ENCODE results near the gene FKRP.
"Not testable (repeated sequence)": the region's sequence is repeated elsewhere in the genome, so short reads cannot be mapped to it uniquely, and the experiment has no call there.

The FKRP gene

GRCh38 chr19:46759817-46760333 is 14.0 kb downstream of the FKRP start:
- no peak for DNase-seq

- DNase-seq = no peak
These were observed 14.5 kb downstream of the FKRP start for GRCh38 chr19:46760363-46760762.

GRCh38 chr19:46760897-46761296 is 15.0 kb downstream of the FKRP start:
- DNase-seq = not testable (repeated sequence)

- no peak for DNase-seq
These were observed 15.6 kb downstream of the FKRP start for GRCh38 chr19:46761418-46761831.

GRCh38 chr19:46762245-46762890 is 16.5 kb downstream of the FKRP start:
- no peak for DNase-seq

- no peak for DNase-seq
These were observed 19.0 kb downstream of the FKRP start for GRCh38 chr19:46764817-46765291.

- peak; percentile 77 for DNase-seq
These were observed 20.9 kb downstream of the FKRP start for GRCh38 chr19:46766569-46767317.

- not testable (repeated sequence) for DNase-seq
These were observed 22.9 kb downstream of the FKRP start for GRCh38 chr19:46768746-46769145.

- DNase-seq = no peak
These were observed 26.5 kb downstream of the FKRP start for GRCh38 chr19:46772170-46773017.

GRCh38 chr19:46773018-46773399 is 27.2 kb downstream of the FKRP start:
- DNase-seq = no peak

- no peak for DNase-seq
These were observed 29.9 kb downstream of the FKRP start for GRCh38 chr19:46775642-46776258.

GRCh38 chr19:46776927-46777911 is 31.4 kb downstream of the FKRP start:
- DNase-seq = peak; percentile 56

GRCh38 chr19:46777956-46778645 is 32.2 kb downstream of the FKRP start:
- DNase-seq = not testable (repeated sequence)

GRCh38 chr19:46782355-46783019 is 36.6 kb downstream of the FKRP start:
- no peak for DNase-seq

- DNase-seq = no peak
These were observed 37.8 kb downstream of the FKRP start for GRCh38 chr19:46783670-46784069.

- DNase-seq = peak; percentile 79
These were observed 38.6 kb downstream of the FKRP start for GRCh38 chr19:46784262-46785053.

GRCh38 chr19:46785054-46785979 is 39.5 kb downstream of the FKRP start:
- no peak for DNase-seq

- no peak for DNase-seq
These were observed 40.1 kb downstream of the FKRP start for GRCh38 chr19:46785980-46786235.
